ENCODE data around the gene FAM221B.

GRCh38 chr9:35827486-35827885 is 1.0 kb downstream of the FAM221B start:
- TF ChIP-seq, protein P1, sequence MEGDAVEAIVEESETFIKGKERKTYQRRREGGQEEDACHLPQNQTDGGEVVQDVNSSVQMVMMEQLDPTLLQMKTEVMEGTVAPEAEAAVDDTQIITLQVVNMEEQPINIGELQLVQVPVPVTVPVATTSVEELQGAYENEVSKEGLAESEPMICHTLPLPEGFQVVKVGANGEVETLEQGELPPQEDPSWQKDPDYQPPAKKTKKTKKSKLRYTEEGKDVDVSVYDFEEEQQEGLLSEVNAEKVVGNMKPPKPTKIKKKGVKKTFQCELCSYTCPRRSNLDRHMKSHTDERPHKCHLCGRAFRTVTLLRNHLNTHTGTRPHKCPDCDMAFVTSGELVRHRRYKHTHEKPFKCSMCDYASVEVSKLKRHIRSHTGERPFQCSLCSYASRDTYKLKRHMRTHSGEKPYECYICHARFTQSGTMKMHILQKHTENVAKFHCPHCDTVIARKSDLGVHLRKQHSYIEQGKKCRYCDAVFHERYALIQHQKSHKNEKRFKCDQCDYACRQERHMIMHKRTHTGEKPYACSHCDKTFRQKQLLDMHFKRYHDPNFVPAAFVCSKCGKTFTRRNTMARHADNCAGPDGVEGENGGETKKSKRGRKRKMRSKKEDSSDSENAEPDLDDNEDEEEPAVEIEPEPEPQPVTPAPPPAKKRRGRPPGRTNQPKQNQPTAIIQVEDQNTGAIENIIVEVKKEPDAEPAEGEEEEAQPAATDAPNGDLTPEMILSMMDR (IDR thresholded peaks at IDR 0.05 in 4 of 5, conservative IDR thresholded peaks at IDR 0.05 in 1 of 5), result no peak
- TF ChIP-seq POLR2A (IDR thresholded peaks at IDR 0.05), result no peak
